H9 (cell line): ENCODE results near the gene PNPLA1. TPM values are rescaled to one million over a fixed set of nuclear protein-coding genes. Genes with fewer than 3 reads are reported as not detected.

Experiments
- DNase-seq: peaks from one replicate; pipeline ENCODE4 v3.0.0-alpha.2; 2017
- H2AFZ ChIP-seq: one replicate; pipeline ENCODE4 v1.6.1; 2013; ENCODE audit warnings: mild to moderate bottlenecking, low read length, control low read depth, moderate library complexity
- H2AK5ac ChIP-seq: 2 replicates; pipeline ENCODE4 v1.6.1; 2013; ENCODE audit warnings: low read length, control low read depth, mixed read lengths; ENCODE audit not compliant: insufficient read length
- H2BK120ac ChIP-seq: one replicate; pipeline ENCODE4 v1.6.1; 2013; ENCODE audit warnings: low read depth, mild to moderate bottlenecking, low read length, control low read depth, inconsistent platforms; ENCODE audit not compliant: poor library complexity, severe bottlenecking
- H2BK12ac ChIP-seq: 2 replicates; pipeline ENCODE4 v1.6.1; 2013; ENCODE audit warnings: low read length, control low read depth, mixed read lengths, low read depth; ENCODE audit not compliant: insufficient read length
- H2BK15ac ChIP-seq: 2 replicates; pipeline ENCODE4 v1.6.1; 2013; ENCODE audit warnings: low read depth, low read length, control low read depth
- H2BK20ac ChIP-seq: one replicate; pipeline ENCODE4 v1.6.1; 2013; ENCODE audit warnings: low read depth, mild to moderate bottlenecking, low read length, control low read depth, inconsistent platforms; ENCODE audit not compliant: poor library complexity, severe bottlenecking
- H2BK5ac ChIP-seq: 2 replicates; pipeline ENCODE4 v1.6.1; 2013; ENCODE audit warnings: low read length, control low read depth, mixed read lengths; ENCODE audit not compliant: insufficient read length
- H3K14ac ChIP-seq: 2 replicates; pipeline ENCODE4 v1.6.1; 2013; ENCODE audit warnings: low read length, control low read depth; ENCODE audit not compliant: insufficient read depth
- H3K18ac ChIP-seq: 2 replicates; pipeline ENCODE4 v1.6.1; 2013; ENCODE audit warnings: low read depth, mild to moderate bottlenecking, mixed read lengths, low read length, control low read depth; ENCODE audit not compliant: insufficient read length
- H3K23ac ChIP-seq: 2 replicates; pipeline ENCODE4 v1.6.1; 2013; ENCODE audit warnings: low read length, control low read depth, mixed read lengths, low read depth; ENCODE audit not compliant: insufficient read length
- H3K23me2 ChIP-seq: 2 replicates; pipeline ENCODE4 v1.6.1; 2013; ENCODE audit warnings: low read depth, mild to moderate bottlenecking, mixed read lengths, low read length, control low read depth; ENCODE audit not compliant: insufficient read length, poor library complexity, severe bottlenecking
- H3K27ac ChIP-seq: 2 replicates; pipeline ENCODE4 v1.5.1; 2013; ENCODE audit warnings: low read length, control low read depth, mixed read lengths, low read depth; ENCODE audit not compliant: insufficient read length
- H3K27me3 ChIP-seq: 2 replicates; pipeline ENCODE4 v1.6.1; 2013; ENCODE audit warnings: low read length, control low read depth, inconsistent platforms; ENCODE audit not compliant: insufficient read depth
- H3K4ac ChIP-seq: 2 replicates; pipeline ENCODE4 v1.6.1; 2013; ENCODE audit warnings: low read depth, mild to moderate bottlenecking, control low read depth, inconsistent platforms, low read length, moderate library complexity
- H3K4me1 ChIP-seq: 2 replicates; pipeline ENCODE4 v1.6.1; 2013; ENCODE audit warnings: low read length, control low read depth, inconsistent platforms; ENCODE audit not compliant: insufficient read depth
- H3K4me2 ChIP-seq: 2 replicates; pipeline ENCODE4 v1.6.1; 2013; ENCODE audit warnings: low read length, control low read depth, mixed read lengths; ENCODE audit not compliant: insufficient read length, insufficient read depth
- H3K56ac ChIP-seq: 2 replicates; pipeline ENCODE4 v1.6.1; 2013; ENCODE audit warnings: low read depth, mild to moderate bottlenecking, mixed read lengths, low read length, control low read depth; ENCODE audit not compliant: insufficient read length
- H3K79me1 ChIP-seq: 2 replicates; pipeline ENCODE4 v1.6.1; 2013; ENCODE audit warnings: low read depth, mild to moderate bottlenecking, moderate library complexity, low read length, control low read depth, inconsistent platforms; ENCODE audit not compliant: insufficient read depth, poor library complexity, severe bottlenecking
- H3K79me2 ChIP-seq: 2 replicates; pipeline ENCODE4 v1.6.1; 2013; ENCODE audit warnings: low read length, control low read depth, inconsistent platforms; ENCODE audit not compliant: insufficient read depth
- H3K9ac ChIP-seq: 2 replicates; pipeline ENCODE4 v1.6.1; 2013; ENCODE audit warnings: low read length, control low read depth, mixed read lengths; ENCODE audit not compliant: insufficient read length; ENCODE audit errors: extremely low read depth
- H3K9me3 ChIP-seq: one replicate; pipeline ENCODE4 v1.6.1; 2013; ENCODE audit warnings: low read depth, low read length, inconsistent platforms; ENCODE audit not compliant: control insufficient read depth
- H3T11ph ChIP-seq: one replicate; pipeline ENCODE4 v1.6.1; 2013; ENCODE audit warnings: mild to moderate bottlenecking, low read length, control low read depth, inconsistent platforms
- H4K20me1 ChIP-seq: one replicate; pipeline ENCODE4 v1.6.1; 2013; ENCODE audit not compliant: control insufficient read depth, insufficient read length, insufficient read depth
- H4K5ac ChIP-seq: 2 replicates; pipeline ENCODE4 v1.6.1; 2013; ENCODE audit warnings: low read depth, mild to moderate bottlenecking, mixed read lengths, low read length, control low read depth; ENCODE audit not compliant: insufficient read length
- H4K8ac ChIP-seq: replicated peaks from 2 replicates; pipeline ENCODE4 v1.6.1; 2013; ENCODE audit warnings: low read length, control low read depth, mixed read lengths, low read depth; ENCODE audit not compliant: insufficient read length
- H4K91ac ChIP-seq: 2 replicates; pipeline ENCODE4 v1.6.1; 2013; ENCODE audit warnings: low read depth, mild to moderate bottlenecking, moderate library complexity, mixed read lengths, low read length, control low read depth; ENCODE audit not compliant: insufficient read length
- H3K27ac Mint-ChIP-seq, 3 experiments: 2 replicates in 2 of 3; 3 replicates in 1 of 3; pipeline ENCODE4 v1.8.0; 2020 to 2021; ENCODE audit warnings: mixed read lengths in 3 of 3, mild to moderate bottlenecking in 1 of 3, moderate library complexity in 1 of 3
- H3K27me3 Mint-ChIP-seq: 2 replicates; pipeline ENCODE4 v1.8.0; 2021; ENCODE audit warnings: low read depth, mild to moderate bottlenecking, moderate library complexity, mixed read lengths
- H3K36me3 Mint-ChIP-seq, 3 experiments: 2 replicates in 2 of 3; 3 replicates in 1 of 3; pipeline ENCODE4 v1.8.0; 2020 to 2021; ENCODE audit warnings: low read depth in 3 of 3, mixed read lengths in 3 of 3; ENCODE audit not compliant: insufficient read depth in 1 of 3
- H3K4me1 Mint-ChIP-seq, 2 experiments: 2 replicates each; pipeline ENCODE4 v1.8.0; 2020; ENCODE audit warnings: mixed read lengths in 2 of 2
- H3K4me3 Mint-ChIP-seq, 2 experiments: 2 replicates in 1 of 2; 3 replicates in 1 of 2; pipeline ENCODE4 v1.8.0; 2020 to 2021; ENCODE audit warnings: mild to moderate bottlenecking in 2 of 2, mixed read lengths in 2 of 2, moderate library complexity in 1 of 2
- H3K9me3 Mint-ChIP-seq, 2 experiments: 2 replicates in 1 of 2; 3 replicates in 1 of 2; pipeline ENCODE4 v1.8.0; 2020; ENCODE audit warnings: mild to moderate bottlenecking in 2 of 2, mixed read lengths in 2 of 2, moderate library complexity in 1 of 2
- WGBS: extraction: QIAGEN DNeasy Blood & Tissue Kit; methylation state at CpG from one replicate; pipeline ENCODE4 v1.1.7; 2013; ENCODE audit warnings: missing lambda C conversion rate, low lambda C conversion rate, mixed read lengths; ENCODE audit not compliant: insufficient read length; ENCODE audit errors: extremely low coverage; 5-methylcytosine and 5-hydroxymethylcytosine counted together
- total RNA-seq: library from RNA; stranded (reverse); gene quantifications from 2 replicates; pipeline ENCODE4 v1.2.1, GENCODE V29; 2021
- TF ChIP-seq, protein P1 (sequence below): fragments of 200-600 bp; sonication (generic); conservative IDR thresholded peaks from 3 replicates; pipeline ENCODE4 v1.8.0; 2021; ENCODE audit warnings: antibody characterized with exemption, mild to moderate bottlenecking

Gene PNPLA1
- total RNA-seq, 1 experiment from 2014 or later: 0.09 TPM

DNA sequence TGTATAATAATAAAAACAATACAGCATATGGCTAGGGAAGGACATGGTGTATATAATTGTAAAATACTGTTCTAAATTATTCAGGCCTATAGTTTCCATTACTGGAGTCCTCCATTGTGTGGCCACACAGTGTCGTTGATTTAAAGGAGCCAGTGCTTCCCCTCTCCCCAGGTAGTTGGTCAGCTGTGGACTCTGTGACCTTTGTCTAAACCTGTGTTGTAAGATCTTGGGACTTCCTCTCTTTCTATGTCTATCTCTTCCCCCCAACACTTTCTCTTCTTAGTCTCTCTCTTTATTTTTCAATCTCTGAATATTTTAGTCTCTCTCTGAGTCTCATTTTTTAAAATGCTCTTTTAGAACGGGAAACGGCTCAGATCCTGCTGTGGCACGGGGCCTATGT lies 37.7 kb upstream of the PNPLA1 start:
- Histone ChIP-seq H3K4me1 (no peaks in the 10 kb centered on the region), H3K9ac (no peak overlapping the region), H3K56ac (no peak overlapping the region), H3K14ac (no peak overlapping the region), H3K79me2 (no peaks in the 10 kb centered on the region), H3K18ac (no peak overlapping the region), H4K91ac (no peak overlapping the region), H2BK12ac (no peak overlapping the region), H2AFZ (no peak overlapping the region), H3K27ac (no peak overlapping the region), H3K9me3 (no peaks in the 10 kb centered on the region), H2BK15ac (no peak overlapping the region), H3K4ac (no peak overlapping the region), H2BK20ac (no peak overlapping the region), H3K79me1 (no peaks in the 10 kb centered on the region), H3K27me3 (no peaks in the 10 kb centered on the region), H3T11ph (no peak overlapping the region), H2AK5ac (no peak overlapping the region), H4K5ac (no peak overlapping the region), H3K4me2 (no peak overlapping the region), H3K23ac (no peak overlapping the region), H4K8ac (no peak overlapping the region), H2BK120ac (no peak overlapping the region), H3K23me2 (no peaks in the 10 kb centered on the region), H2BK5ac (no peak overlapping the region), H4K20me1 (no peaks in the 10 kb centered on the region)
- H3K27ac Mint-ChIP-seq: no peak overlapping the region; a peak in 2 of 7 replicates
- no peak overlapping the region for H3K4me3 Mint-ChIP-seq
- no peaks in the 10 kb centered on the region; the same call in none of the 2 replicates for H3K27me3 Mint-ChIP-seq
- DNase-seq: no peak
- H3K9me3 Mint-ChIP-seq: no peaks in the 10 kb centered on the region
- WGBS: no CpG with 5 or more reads among the region's 4 CpGs
- peaks cover 3% of the 10 kb centered on the region in 2 experiments for H3K4me1 Mint-ChIP-seq
- TF ChIP-seq, protein P1, sequence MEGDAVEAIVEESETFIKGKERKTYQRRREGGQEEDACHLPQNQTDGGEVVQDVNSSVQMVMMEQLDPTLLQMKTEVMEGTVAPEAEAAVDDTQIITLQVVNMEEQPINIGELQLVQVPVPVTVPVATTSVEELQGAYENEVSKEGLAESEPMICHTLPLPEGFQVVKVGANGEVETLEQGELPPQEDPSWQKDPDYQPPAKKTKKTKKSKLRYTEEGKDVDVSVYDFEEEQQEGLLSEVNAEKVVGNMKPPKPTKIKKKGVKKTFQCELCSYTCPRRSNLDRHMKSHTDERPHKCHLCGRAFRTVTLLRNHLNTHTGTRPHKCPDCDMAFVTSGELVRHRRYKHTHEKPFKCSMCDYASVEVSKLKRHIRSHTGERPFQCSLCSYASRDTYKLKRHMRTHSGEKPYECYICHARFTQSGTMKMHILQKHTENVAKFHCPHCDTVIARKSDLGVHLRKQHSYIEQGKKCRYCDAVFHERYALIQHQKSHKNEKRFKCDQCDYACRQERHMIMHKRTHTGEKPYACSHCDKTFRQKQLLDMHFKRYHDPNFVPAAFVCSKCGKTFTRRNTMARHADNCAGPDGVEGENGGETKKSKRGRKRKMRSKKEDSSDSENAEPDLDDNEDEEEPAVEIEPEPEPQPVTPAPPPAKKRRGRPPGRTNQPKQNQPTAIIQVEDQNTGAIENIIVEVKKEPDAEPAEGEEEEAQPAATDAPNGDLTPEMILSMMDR: no peak
- H3K36me3 Mint-ChIP-seq: peaks cover 18 to 53% (median 42%) of the 10 kb centered on the region in 3 experiments
